ENCODE measurements around the gene CALU.

GRCh38 chr7:128697302-128697905 lies 41.8 kb upstream of the CALU start:
- TF ChIP-seq POLR2AphosphoS5 (IDR thresholded peaks at IDR 0.05) (no peak), CTCF (IDR thresholded peaks at IDR 0.05) (no peak), POLR2A (IDR thresholded peaks at IDR 0.05) (no peak), EP300 (IDR thresholded peaks at IDR 0.05) (no peak)
